ENCODE data around the gene PRRT1B. TPM values are rescaled to one million over a fixed set of nuclear protein-coding genes. Genes with fewer than 3 reads are reported as not detected.
"Not testable (repeated sequence)": the region's sequence is repeated elsewhere in the genome, so short reads cannot be mapped to it uniquely, and the experiment has no call there.

PRRT1B gene
- total RNA-seq, 1 donor = not detected

GRCh38 chr9:131502781-131503625 is 42.3 kb upstream of the PRRT1B start, which contains the start of gene POMT1:
POMT1 (plus strand) TSS chr9:131502918; CDS start chr9:131504219, 1,301 bp downstream.
- peak within 1 kb of the TSS; percentile 91 for H3K4me3 ChIP-seq (ENCODE audit: low read depth, low read length)
- no peak for TF ChIP-seq CTCF (IDR thresholded peaks at IDR 0.05; ENCODE audit: insufficient read depth, low read length)
- peak; percentile 77 for DNase-seq (ENCODE audit: low read depth)

GRCh38 chr9:131503626-131504465 is 41.5 kb upstream of the PRRT1B start:
- peak overlapping the region; percentile 91 for H3K4me3 ChIP-seq (ENCODE audit: low read depth, low read length)
- peak; percentile 16 for DNase-seq (ENCODE audit: low read depth)
- TF ChIP-seq CTCF (IDR thresholded peaks at IDR 0.05; ENCODE audit: insufficient read depth, low read length) = no peak

DNA sequence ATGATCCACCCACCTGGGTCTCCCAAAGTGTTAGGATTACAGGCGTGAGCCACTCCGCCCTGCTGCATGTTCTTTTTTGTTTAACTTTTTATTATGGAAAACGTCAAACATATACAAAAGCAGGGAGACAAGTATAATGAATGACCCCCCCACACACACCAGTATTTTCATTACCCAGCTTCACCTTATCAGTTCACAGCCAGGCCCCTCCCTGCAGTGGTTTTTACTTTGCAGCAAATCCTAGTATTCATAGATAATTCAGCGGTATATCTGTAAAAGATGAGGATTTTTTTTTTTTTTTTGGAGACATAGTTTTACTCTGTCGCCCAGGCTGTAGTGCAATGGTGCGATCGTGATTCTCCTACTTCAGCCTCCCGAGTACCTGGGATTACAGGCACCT is 40.3 kb upstream of the PRRT1B start:
- TF ChIP-seq CTCF (IDR thresholded peaks at IDR 0.05; ENCODE audit: insufficient read depth, low read length) = no peak
- H3K4me3 ChIP-seq (ENCODE audit: low read depth, low read length) = no peak overlapping the region
- DNase-seq (ENCODE audit: low read depth) = no peak

- no peak overlapping the region for H3K4me3 ChIP-seq (ENCODE audit: low read depth, low read length)
- TF ChIP-seq CTCF (IDR thresholded peaks at IDR 0.05; ENCODE audit: insufficient read depth, low read length) = no peak
- no peak for DNase-seq (ENCODE audit: low read depth)
Measured at GRCh38 chr9:131511416-131511815, 33.9 kb upstream of the PRRT1B start.

DNA sequence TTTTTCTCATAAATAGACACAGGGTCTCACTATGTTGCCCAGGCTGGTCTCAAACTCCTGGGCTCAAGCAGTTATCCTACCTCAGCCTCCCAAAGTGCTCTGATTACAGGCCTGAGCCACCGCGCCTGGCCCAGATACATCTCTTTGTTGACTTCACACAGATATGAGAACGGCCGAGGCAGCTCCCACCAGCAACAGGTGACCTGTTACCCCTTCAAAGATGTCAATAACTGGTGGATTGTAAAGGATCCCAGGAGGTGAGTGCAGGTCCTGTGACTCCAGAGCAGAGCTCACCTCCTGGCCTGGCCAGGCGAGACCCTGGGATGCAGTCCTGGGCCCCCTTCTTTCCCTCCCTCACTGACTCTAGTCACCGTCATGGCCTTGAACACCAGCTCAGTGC is 33.4 kb upstream of the PRRT1B start:
- no peak overlapping the region for H3K4me3 ChIP-seq (ENCODE audit: low read depth, low read length)
- no peak for TF ChIP-seq CTCF (IDR thresholded peaks at IDR 0.05; ENCODE audit: insufficient read depth, low read length)
- DNase-seq (ENCODE audit: low read depth) = no peak

GRCh38 chr9:131513177-131513576 is 32.1 kb upstream of the PRRT1B start:
- DNase-seq (ENCODE audit: low read depth) = no peak
- TF ChIP-seq CTCF (IDR thresholded peaks at IDR 0.05; ENCODE audit: insufficient read depth, low read length) = no peak
- no peak overlapping the region for H3K4me3 ChIP-seq (ENCODE audit: low read depth, low read length)

DNA sequence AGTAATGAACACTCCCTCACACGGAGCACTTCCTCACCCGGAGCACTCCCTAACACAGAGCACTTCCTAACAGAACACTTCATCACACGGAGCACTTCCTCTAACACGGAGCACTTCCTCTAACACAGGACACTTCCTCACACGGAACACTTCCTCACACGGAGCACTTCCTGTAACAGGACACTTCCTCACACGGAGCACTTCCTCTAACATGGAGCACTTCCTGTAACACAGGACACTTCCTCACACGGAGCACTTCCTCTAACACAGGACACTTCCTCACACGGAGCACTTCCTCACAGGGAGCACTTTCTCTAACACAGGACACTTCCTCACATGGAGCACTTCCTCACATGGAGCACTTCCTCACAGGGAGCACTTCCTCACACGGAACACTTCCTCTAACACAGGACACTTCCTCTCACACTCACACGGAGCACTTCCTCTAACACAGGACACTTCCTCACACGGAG is 29.7 kb upstream of the PRRT1B start:
- DNase-seq (ENCODE audit: low read depth); H3K4me3 ChIP-seq (ENCODE audit: low read depth, low read length): not testable (repeated sequence)
